GM12878 (cell line): ENCODE results near the gene ACTA2.

Experiments
- CTCF ChIP-seq, 3 experiments: IDR thresholded peaks in 2 of 3; conservative IDR thresholded peaks in 1 of 3; 2 replicates each; pipeline ENCODE4 v1.5.1; 2011; ENCODE audit warnings: low read depth in 3 of 3, low read length in 3 of 3, mild to moderate bottlenecking in 3 of 3, control low read depth in 2 of 3, moderate library complexity in 2 of 3, inconsistent platforms in 1 of 3, mixed read lengths in 1 of 3; ENCODE audit not compliant: control insufficient read depth in 2 of 3, insufficient read depth in 1 of 3; ENCODE audit errors: extremely low read depth in 1 of 3
- MXI1 ChIP-seq: fragments of 150-350 bp; IDR thresholded peaks from 2 replicates; pipeline ENCODE4 v1.6.1; 2011; ENCODE audit warnings: low read depth, mild to moderate bottlenecking, inconsistent platforms, low read length, improper control_type of control experiment
- POLR2AphosphoS5 ChIP-seq: IDR thresholded peaks from 2 replicates; pipeline ENCODE4 v1.6.1; 2011; ENCODE audit warnings: mild to moderate bottlenecking, low read length, inconsistent platforms
- RAD21 ChIP-seq: IDR thresholded peaks from 2 replicates; pipeline ENCODE4 v1.6.1; 2011; ENCODE audit warnings: mild to moderate bottlenecking, low read depth, low read length, moderate library complexity; ENCODE audit not compliant: insufficient read depth
- TF ChIP-seq, protein P1 (sequence below): IDR thresholded peaks from 2 replicates; pipeline ENCODE4 v1.6.1; 2012; ENCODE audit warnings: low read depth, low read length, improper control_type of control experiment
- TF ChIP-seq, protein P2 (sequence below): IDR thresholded peaks from 2 replicates; pipeline ENCODE4 v1.6.1; 2011; ENCODE audit warnings: borderline replicate concordance, low read depth, mild to moderate bottlenecking, moderate library complexity, low read length; ENCODE audit not compliant: insufficient read depth, poor library complexity, severe bottlenecking

GRCh38 chr10:88916986-88917385 is 35.6 kb downstream of the ACTA2 start:
- TF ChIP-seq RAD21 (no peak), POLR2AphosphoS5 (no peak), CTCF (IDR thresholded peaks at IDR 0.05 in 2 of 3, conservative IDR thresholded peaks at IDR 0.05 in 1 of 3; ENCODE audit: control insufficient read depth in 2 of 3, extremely low read depth in 1 of 3, insufficient read depth in 1 of 3, low read depth in 3 of 3, low read length in 3 of 3) (no peak), MXI1 (no peak)
- TF ChIP-seq, protein P1, sequence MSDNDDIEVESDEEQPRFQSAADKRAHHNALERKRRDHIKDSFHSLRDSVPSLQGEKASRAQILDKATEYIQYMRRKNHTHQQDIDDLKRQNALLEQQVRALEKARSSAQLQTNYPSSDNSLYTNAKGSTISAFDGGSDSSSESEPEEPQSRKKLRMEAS = no peak
- TF ChIP-seq, protein P2, sequence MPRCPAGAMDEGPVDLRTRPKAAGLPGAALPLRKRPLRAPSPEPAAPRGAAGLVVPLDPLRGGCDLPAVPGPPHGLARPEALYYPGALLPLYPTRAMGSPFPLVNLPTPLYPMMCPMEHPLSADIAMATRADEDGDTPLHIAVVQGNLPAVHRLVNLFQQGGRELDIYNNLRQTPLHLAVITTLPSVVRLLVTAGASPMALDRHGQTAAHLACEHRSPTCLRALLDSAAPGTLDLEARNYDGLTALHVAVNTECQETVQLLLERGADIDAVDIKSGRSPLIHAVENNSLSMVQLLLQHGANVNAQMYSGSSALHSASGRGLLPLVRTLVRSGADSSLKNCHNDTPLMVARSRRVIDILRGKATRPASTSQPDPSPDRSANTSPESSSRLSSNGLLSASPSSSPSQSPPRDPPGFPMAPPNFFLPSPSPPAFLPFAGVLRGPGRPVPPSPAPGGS = no peak
